Esophagus mucosa (tissue), 1 donor: ENCODE results near the gene FAM131A. TPM values are rescaled to one million over a fixed set of nuclear protein-coding genes. Genes with fewer than 3 reads are reported as not detected.

Experiments
- total RNA-seq: library from RNA; stranded (reverse); gene quantifications from one replicate; pipeline ENCODE4 v1.2.4, GENCODE V29; 2023
- donor health status: DM: yes; HTN: yes; CAD: no.

FAM131A gene
- total RNA-seq, 1 donor from 2014 or later, result 7.3 TPM

Other genes starting within 250 kb of the FAM131A start
- gene HTR3E, start 240.5 kb upstream of the FAM131A start, total RNA-seq, result not detected
- gene EIF2B5, start 202.2 kb upstream of the FAM131A start, total RNA-seq, result 21.8 TPM
- gene DVL3, start 182.2 kb upstream of the FAM131A start, total RNA-seq, result 29.2 TPM
- 235 TPM for gene AP2M1, start 162.7 kb upstream of the FAM131A start, total RNA-seq
- 45.3 TPM for gene ABCF3, start 151.4 kb upstream of the FAM131A start, total RNA-seq
- not detected for gene VWA5B2, start 108.0 kb upstream of the FAM131A start, total RNA-seq
- 28.9 TPM for gene ALG3, start 88.6 kb upstream of the FAM131A start, total RNA-seq
- 7.1 TPM for gene EEF1AKMT4, start 87.9 kb upstream of the FAM131A start, total RNA-seq
- 0.24 TPM for gene CAMK2N2, start 76.0 kb upstream of the FAM131A start, total RNA-seq
- gene ECE2, start 61.6 kb upstream of the FAM131A start, total RNA-seq, result not detected
- gene PSMD2, start 38.4 kb upstream of the FAM131A start, total RNA-seq, result 126 TPM
- 339 TPM for gene EIF4G1, start 23.0 kb upstream of the FAM131A start, total RNA-seq
- gene CLCN2, start 24.0 kb downstream of the FAM131A start, total RNA-seq, result 3.4 TPM
- gene POLR2H, start 24.1 kb downstream of the FAM131A start, total RNA-seq, result 46.0 TPM
- gene THPO, start 40.6 kb downstream of the FAM131A start, total RNA-seq, result not detected
- 0.84 TPM for gene CHRD, start 42.5 kb downstream of the FAM131A start, total RNA-seq
- 44.7 TPM for gene EPHB3, start 224.2 kb downstream of the FAM131A start, total RNA-seq